ENCODE results near the gene SAA1. TPM values are rescaled to one million over a fixed set of nuclear protein-coding genes. Genes with fewer than 3 reads are reported as not detected.

SAA1 gene
- total and polyA plus RNA-seq, 2 donors (not counting 3 experiments of a cell fraction or from before 2014, with no cell fraction given), result not detected

DNA sequence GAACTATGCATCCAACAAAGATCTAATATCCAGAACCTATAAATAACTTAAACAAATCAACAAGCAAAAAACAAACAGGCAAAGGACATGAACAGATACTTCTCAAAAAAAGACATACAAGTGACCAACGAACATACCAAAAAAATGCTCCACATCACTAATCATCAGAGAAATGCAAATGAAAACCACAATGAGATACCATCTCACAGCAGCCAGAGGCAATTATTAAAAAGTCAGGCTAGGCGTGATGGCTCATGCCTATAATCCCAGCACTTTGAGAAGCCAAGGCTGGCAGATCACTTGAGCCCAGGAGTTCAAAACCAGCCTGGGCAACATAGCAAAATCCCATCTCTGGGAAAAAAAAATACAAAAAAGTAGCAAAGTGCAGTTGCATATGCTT, 40.2 kb upstream of the SAA1 start:
- Histone ChIP-seq H3K9me3 (replicated peaks; ENCODE audit: control insufficient read depth, insufficient read depth, low read length) (no peaks in the 10 kb centered on the region), H3K27ac (ENCODE audit: insufficient read depth, low read depth, low read length) (no peak overlapping the region), H3K4me2 (ENCODE audit: insufficient read depth, low read length) (no peak overlapping the region), H4K20me1 (replicated peaks; ENCODE audit: control insufficient read depth, extremely low read depth, insufficient read depth, low read length) (no peaks in the 10 kb centered on the region), H3K79me2 (ENCODE audit: control insufficient read depth, insufficient read depth, low read length) (no peaks in the 10 kb centered on the region), H2AFZ (ENCODE audit: low read depth, low read length) (no peak overlapping the region), H3K4me3 (replicated peaks in 1 of 3; ENCODE audit: insufficient read depth in 1 of 3, low read depth in 1 of 3, low read length in 3 of 3) (no peak overlapping the region), H3K9me1 (replicated peaks; ENCODE audit: control insufficient read depth, extremely low read depth, insufficient read depth, low read length) (no peaks in the 10 kb centered on the region), H3K36me3 (ENCODE audit: control insufficient read depth in 2 of 2, extremely low read depth in 1 of 2, insufficient read depth in 2 of 2, low read length in 2 of 2) (no peaks in the 10 kb centered on the region), H3K27me3 (ENCODE audit: control insufficient read depth in 2 of 2, insufficient read depth in 2 of 2, low read length in 2 of 2) (no peaks in the 10 kb centered on the region), H3K9ac (replicated peaks; ENCODE audit: extremely low read depth, insufficient read depth, low read length) (no peak overlapping the region), H3K4me1 (ENCODE audit: control insufficient read depth, extremely low read depth, insufficient read depth, low read length) (no peaks in the 10 kb centered on the region)
- no TSS peak for BruUV-seq (replicated peaks)
- dilution Hi-C loops (cut with MboI; ENCODE audit: extremely low pct_ligation_motif_present, low sequenced_read_pairs), result no loop called here
- TF ChIP-seq JUN (IDR thresholded peaks at IDR 0.05; ENCODE audit: borderline replicate concordance, insufficient read depth, insufficient read length, low read depth) (no peak), EZH2 (IDR thresholded peaks at IDR 0.05; ENCODE audit: borderline replicate concordance, low read depth, low read length, severe bottlenecking) (no peak), POLR2AphosphoS5 (IDR thresholded peaks at IDR 0.05; ENCODE audit: insufficient read depth, low read depth, low read length) (no peak), POLR2A (IDR thresholded peaks at IDR 0.05; ENCODE audit: low read depth, low read length) (no peak), MYC (IDR thresholded peaks at IDR 0.05; ENCODE audit: low read depth, low read length) (no peak), FOS (IDR thresholded peaks at IDR 0.05; ENCODE audit: borderline replicate concordance, insufficient read depth, low read length) (no peak), GATA2 (IDR thresholded peaks at IDR 0.05; ENCODE audit: insufficient read depth, insufficient read length, low read depth, low read length) (no peak)
- TF ChIP-seq, protein P1, sequence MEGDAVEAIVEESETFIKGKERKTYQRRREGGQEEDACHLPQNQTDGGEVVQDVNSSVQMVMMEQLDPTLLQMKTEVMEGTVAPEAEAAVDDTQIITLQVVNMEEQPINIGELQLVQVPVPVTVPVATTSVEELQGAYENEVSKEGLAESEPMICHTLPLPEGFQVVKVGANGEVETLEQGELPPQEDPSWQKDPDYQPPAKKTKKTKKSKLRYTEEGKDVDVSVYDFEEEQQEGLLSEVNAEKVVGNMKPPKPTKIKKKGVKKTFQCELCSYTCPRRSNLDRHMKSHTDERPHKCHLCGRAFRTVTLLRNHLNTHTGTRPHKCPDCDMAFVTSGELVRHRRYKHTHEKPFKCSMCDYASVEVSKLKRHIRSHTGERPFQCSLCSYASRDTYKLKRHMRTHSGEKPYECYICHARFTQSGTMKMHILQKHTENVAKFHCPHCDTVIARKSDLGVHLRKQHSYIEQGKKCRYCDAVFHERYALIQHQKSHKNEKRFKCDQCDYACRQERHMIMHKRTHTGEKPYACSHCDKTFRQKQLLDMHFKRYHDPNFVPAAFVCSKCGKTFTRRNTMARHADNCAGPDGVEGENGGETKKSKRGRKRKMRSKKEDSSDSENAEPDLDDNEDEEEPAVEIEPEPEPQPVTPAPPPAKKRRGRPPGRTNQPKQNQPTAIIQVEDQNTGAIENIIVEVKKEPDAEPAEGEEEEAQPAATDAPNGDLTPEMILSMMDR (IDR thresholded peaks at IDR 0.05; ENCODE audit: extremely low read depth in 1 of 2, insufficient read depth in 1 of 2, low read depth in 1 of 2, low read length in 2 of 2), result no peak
- TF ChIP-seq, protein P2, sequence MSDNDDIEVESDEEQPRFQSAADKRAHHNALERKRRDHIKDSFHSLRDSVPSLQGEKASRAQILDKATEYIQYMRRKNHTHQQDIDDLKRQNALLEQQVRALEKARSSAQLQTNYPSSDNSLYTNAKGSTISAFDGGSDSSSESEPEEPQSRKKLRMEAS (IDR thresholded peaks at IDR 0.05; ENCODE audit: insufficient read depth, insufficient read length), result no peak
- POLR2A ChIA-PET, result no interaction called here
- CTCF ChIA-PET, result interaction anchor here (1.8 kb wide), 1 partner anchor 18 kb away, joined by 7 read pairs; no protein-coding TSS in a partner anchor
- DNase-seq (ENCODE audit: low read depth, low spot score), result no peak
- intact Hi-C loops (cut with micrococcal nuclease), result no loop called here
- FAIRE-seq, result no peak
